NCI-H2029 (cell line): Measurements from ENCODE around the gene TOMM22.
A peak's percentile ranks its signal among the peaks of the same experiment; 100 is the strongest.
"Not testable (repeated sequence)": the region's sequence is repeated elsewhere in the genome, so short reads cannot be mapped to it uniquely, and the experiment has no call there.

Source experiments
- DNase-seq: peaks from one replicate; lab custom pipeline; 2025; lab: John Stamatoyannopoulos, UW

Gene TOMM22

GRCh38 chr22:38681582-38682335 is at the start of gene TOMM22:
Gene TOMM22, plus strand, starts transcription at chr22:38681957. Its CDS starts 22 bp downstream, at chr22:38681979.
- peak; percentile 74 for DNase-seq

GRCh38 chr22:38632528-38632927 is 49.2 kb upstream of the TOMM22 start:
- no peak for DNase-seq

- no peak for DNase-seq
Observed at GRCh38 chr22:38638216-38638615, 43.5 kb upstream of the TOMM22 start.

- DNase-seq, result no peak
Observed at GRCh38 chr22:38638728-38639127, 43.0 kb upstream of the TOMM22 start.

GRCh38 chr22:38641476-38642040 is 40.2 kb upstream of the TOMM22 start:
- no peak for DNase-seq

- DNase-seq, result not testable (repeated sequence)
Observed at GRCh38 chr22:38644245-38644644, 37.5 kb upstream of the TOMM22 start.

- no peak for DNase-seq
Observed at GRCh38 chr22:38645430-38645829, 36.3 kb upstream of the TOMM22 start.

- DNase-seq, result peak; percentile 48
Observed at GRCh38 chr22:38649841-38650522, 31.8 kb upstream of the TOMM22 start.

- no peak for DNase-seq
Observed at GRCh38 chr22:38652859-38653258, 28.9 kb upstream of the TOMM22 start.

GRCh38 chr22:38653741-38654140 is 28.0 kb upstream of the TOMM22 start:
- no peak for DNase-seq

GRCh38 chr22:38655519-38656255 is 26.1 kb upstream of the TOMM22 start:
- DNase-seq, result no peak

- peak; percentile 92 for DNase-seq
Observed at GRCh38 chr22:38656256-38657044, 25.3 kb upstream of the TOMM22 start, which contains the start of the genes CBY1 and FAM227A. Gene CBY1, plus strand, starts transcription at chr22:38656638. Its CDS starts 11,417 bp downstream, at chr22:38668055. Gene FAM227A, minus strand, starts transcription at chr22:38656392. Its CDS starts 6,224 bp downstream, at chr22:38650168.

GRCh38 chr22:38657045-38657909 is 24.5 kb upstream of the TOMM22 start:
- peak; percentile 17 for DNase-seq

- no peak for DNase-seq
Observed at GRCh38 chr22:38674888-38675287, 6.9 kb upstream of the TOMM22 start.

GRCh38 chr22:38675833-38676232 is 5.9 kb upstream of the TOMM22 start:
- DNase-seq, result no peak

- no peak for DNase-seq
Observed at GRCh38 chr22:38684895-38685294, 3.1 kb downstream of the TOMM22 start.

GRCh38 chr22:38685761-38686160 is 4.0 kb downstream of the TOMM22 start:
- DNase-seq, result no peak

- DNase-seq, result no peak
Observed at GRCh38 chr22:38689651-38690050, 7.9 kb downstream of the TOMM22 start.

- no peak for DNase-seq
Observed at GRCh38 chr22:38694049-38694448, 12.3 kb downstream of the TOMM22 start.

GRCh38 chr22:38694940-38695339 is 13.2 kb downstream of the TOMM22 start:
- no peak for DNase-seq
